ENCODE results near the gene ANO10.

- TF ChIP-seq POLR2AphosphoS5 (IDR thresholded peaks at IDR 0.05; ENCODE audit: low read depth, low read length), result no peak
- no peak for TF ChIP-seq POLR2A (IDR thresholded peaks at IDR 0.05; ENCODE audit: low read depth, low read length)
Observed at GRCh38 chr3:43490640-43491185, 131.1 kb downstream of the ANO10 start.
